ENCODE data around the gene AATK. TPM values are rescaled to one million over a fixed set of nuclear protein-coding genes. Genes with fewer than 3 reads are reported as not detected.

Gene AATK
- total and polyA plus RNA-seq, 3 experiments from 2014 or later: 0.29 to 0.55 TPM; not detected in 1

GRCh38 chr17:81118308-81119221, 47.5 kb downstream of the AATK start:
- DNase-seq: no peak
- H3K9me3 ChIP-seq (ENCODE audit: low read length): no peaks in the 10 kb centered on the region
- peaks cover 0 to 11% (median 0%) of the 10 kb centered on the region in 3 donors for H3K4me1 Mint-ChIP-seq
- H3K27ac ChIP-seq (ENCODE audit: low read depth, low read length): no peak overlapping the region
- no peak overlapping the region for H3K4me3 ChIP-seq (ENCODE audit: low read length)
- peak overlapping the region in 3 of 7 donors; percentile 48 to 67 (median 66) for H3K4me3 Mint-ChIP-seq
- H3K27ac Mint-ChIP-seq: peak overlapping the region in 3 of 8 donors; percentile 50 to 68 (median 59)
- H3K27me3 ChIP-seq (ENCODE audit: insufficient read depth, low read length, poor library complexity, severe bottlenecking): no peaks in the 10 kb centered on the region
- POLR2A ChIA-PET: no interaction called here
- H3K9me3 Mint-ChIP-seq: no peaks in the 10 kb centered on the region
- CTCF ChIA-PET: no interaction called here
- H3K27me3 Mint-ChIP-seq: peaks cover 0 to 4% of the 10 kb centered on the region in 2 donors
- no peaks in the 10 kb centered on the region for H3K4me1 ChIP-seq (ENCODE audit: insufficient read depth, low read length)
- no peaks in the 10 kb centered on the region for H3K36me3 Mint-ChIP-seq
- no peaks in the 10 kb centered on the region for H3K36me3 ChIP-seq (ENCODE audit: insufficient read depth, low read length)

GRCh38 chr17:81117672-81118198, 48.3 kb downstream of the AATK start:
- ChIA-PET POLR2A (no interaction called here), CTCF (no interaction called here)
- Mint-ChIP-seq H3K4me1 (peaks cover 0 to 11% (median 0%) of the 10 kb centered on the region in 3 donors), H3K27ac (no peak overlapping the region), H3K36me3 (no peaks in the 10 kb centered on the region), H3K27me3 (peaks cover 0 to 4% of the 10 kb centered on the region in 2 donors), H3K9me3 (no peaks in the 10 kb centered on the region), H3K4me3 (peak overlapping the region in 1 of 7 donors; percentile 36)
- H3K4me3 ChIP-seq (ENCODE audit: low read length): no peak overlapping the region
- no peaks in the 10 kb centered on the region for H3K4me1 ChIP-seq (ENCODE audit: insufficient read depth, low read length)
- no peak for DNase-seq
- no peak overlapping the region for H3K27ac ChIP-seq (ENCODE audit: low read depth, low read length)
- H3K27me3 ChIP-seq (ENCODE audit: insufficient read depth, low read length, poor library complexity, severe bottlenecking): no peaks in the 10 kb centered on the region
- no peaks in the 10 kb centered on the region for H3K9me3 ChIP-seq (ENCODE audit: low read length)
- H3K36me3 ChIP-seq (ENCODE audit: insufficient read depth, low read length): no peaks in the 10 kb centered on the region

- Mint-ChIP-seq H3K9me3 (no peaks in the 10 kb centered on the region), H3K27me3 (peaks cover under 1 to 4% of the 10 kb centered on the region in 2 donors), H3K27ac (no peak overlapping the region), H3K4me3 (no peak overlapping the region), H3K36me3 (no peaks in the 10 kb centered on the region), H3K4me1 (peaks cover 0 to 11% (median 0%) of the 10 kb centered on the region in 3 donors)
- POLR2A ChIA-PET: no interaction called here
- Histone ChIP-seq H3K27ac (ENCODE audit: low read depth, low read length) (no peak overlapping the region), H3K36me3 (ENCODE audit: insufficient read depth, low read length) (no peaks in the 10 kb centered on the region), H3K4me1 (ENCODE audit: insufficient read depth, low read length) (no peaks in the 10 kb centered on the region), H3K4me3 (ENCODE audit: low read length) (no peak overlapping the region), H3K9me3 (ENCODE audit: low read length) (no peaks in the 10 kb centered on the region), H3K27me3 (ENCODE audit: insufficient read depth, low read length, poor library complexity, severe bottlenecking) (no peaks in the 10 kb centered on the region)
- CTCF ChIA-PET: no interaction called here
- DNase-seq: no peak
These were observed 49.3 kb downstream of the AATK start for GRCh38 chr17:81116704-81117103.

- Histone ChIP-seq H3K27ac (ENCODE audit: low read depth, low read length) (no peak overlapping the region), H3K36me3 (ENCODE audit: insufficient read depth, low read length) (no peaks in the 10 kb centered on the region), H3K9me3 (ENCODE audit: low read length) (no peaks in the 10 kb centered on the region), H3K27me3 (ENCODE audit: insufficient read depth, low read length, poor library complexity, severe bottlenecking) (no peaks in the 10 kb centered on the region), H3K4me1 (ENCODE audit: insufficient read depth, low read length) (no peaks in the 10 kb centered on the region), H3K4me3 (ENCODE audit: low read length) (no peak overlapping the region)
- H3K27ac Mint-ChIP-seq: peak overlapping the region in 1 of 8 donors; percentile 90
- H3K27me3 Mint-ChIP-seq: peaks cover 2 to 4% of the 10 kb centered on the region in 2 donors
- H3K9me3 Mint-ChIP-seq: no peaks in the 10 kb centered on the region
- DNase-seq: no peak
- no peaks in the 10 kb centered on the region for H3K36me3 Mint-ChIP-seq
- ChIA-PET POLR2A (no interaction called here), CTCF (no interaction called here)
- peaks cover 0 to 11% (median 0%) of the 10 kb centered on the region in 3 donors for H3K4me1 Mint-ChIP-seq
- H3K4me3 Mint-ChIP-seq: no peak overlapping the region
These were observed 50.1 kb downstream of the AATK start for GRCh38 chr17:81115749-81116464.

DNA sequence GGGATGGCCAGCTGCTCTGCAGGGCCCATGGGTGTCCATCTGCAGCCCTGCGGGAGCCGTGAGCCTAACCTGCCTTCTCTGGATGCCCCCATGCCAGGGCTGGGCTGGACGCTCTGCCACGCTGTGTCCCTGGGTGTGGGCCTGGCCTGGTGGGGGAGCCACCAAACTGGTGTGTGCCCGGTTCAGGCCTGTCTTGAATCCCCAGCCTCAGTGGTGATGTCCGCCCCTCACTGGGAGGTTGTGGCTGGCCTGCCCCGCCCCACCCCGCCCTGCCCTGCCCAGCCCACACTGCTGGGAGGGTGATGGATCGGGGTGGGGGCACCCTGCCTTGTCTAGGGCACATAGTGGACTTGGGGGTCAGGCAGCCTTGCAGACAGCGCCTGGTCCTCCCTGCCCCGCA, 50.8 kb downstream of the AATK start:
- Mint-ChIP-seq H3K36me3 (no peaks in the 10 kb centered on the region), H3K4me1 (peaks cover 0 to 11% (median 0%) of the 10 kb centered on the region in 3 donors)

DNA sequence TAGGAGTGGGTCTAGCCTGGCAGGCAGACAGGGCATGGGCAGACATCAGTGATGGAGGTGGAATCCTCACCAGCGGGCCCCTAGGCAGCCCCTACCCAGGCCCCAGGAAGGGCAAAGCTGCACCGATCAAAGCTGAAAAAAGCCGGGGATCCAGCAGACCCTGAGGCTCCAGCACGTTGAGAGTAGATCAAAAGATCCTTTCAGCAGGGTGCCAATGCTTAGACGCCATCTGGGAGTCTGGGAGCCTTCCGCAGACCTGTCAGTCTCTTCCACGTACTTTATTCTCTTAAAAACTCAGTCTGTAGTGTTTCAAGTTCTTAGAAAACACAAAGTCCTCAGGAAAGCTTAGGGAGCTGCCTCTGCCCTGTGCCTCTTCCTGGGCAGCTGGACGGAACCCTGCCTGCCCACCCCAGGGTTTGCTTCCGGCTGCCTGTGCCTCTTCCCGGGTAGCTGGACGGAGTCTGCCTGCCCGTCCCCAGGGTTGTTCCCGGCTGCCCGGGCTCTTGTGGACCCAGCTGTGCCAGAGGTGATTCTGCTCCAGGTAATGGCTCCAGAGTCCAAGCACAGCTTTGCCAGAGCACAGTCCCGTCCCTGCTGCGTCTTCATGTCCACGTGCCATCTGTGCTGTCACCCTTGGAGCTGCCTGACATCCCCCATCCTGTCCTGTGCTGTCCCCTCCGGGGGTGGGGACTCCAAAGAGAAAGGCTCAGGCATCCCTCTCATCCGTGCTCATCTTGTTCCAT, 51.5 kb downstream of the AATK start:
- Histone ChIP-seq H3K36me3 (ENCODE audit: insufficient read depth, low read length) (no peaks in the 10 kb centered on the region), H3K9me3 (ENCODE audit: low read length) (no peaks in the 10 kb centered on the region), H3K4me3 (ENCODE audit: low read length) (no peak overlapping the region), H3K27me3 (ENCODE audit: insufficient read depth, low read length, poor library complexity, severe bottlenecking) (no peaks in the 10 kb centered on the region), H3K4me1 (ENCODE audit: insufficient read depth, low read length) (no peaks in the 10 kb centered on the region), H3K27ac (ENCODE audit: low read depth, low read length) (no peak overlapping the region)
- CTCF ChIA-PET: no interaction called here
- no peak overlapping the region for H3K4me3 Mint-ChIP-seq
- H3K4me1 Mint-ChIP-seq: peaks cover 0 to 9% (median 0%) of the 10 kb centered on the region in 3 donors
- POLR2A ChIA-PET: interaction anchor here (0.7 kb wide), 1 partner anchor 75 kb away, joined by 5 read pairs; no protein-coding TSS in a partner anchor
- no peaks in the 10 kb centered on the region for H3K9me3 Mint-ChIP-seq
- no peak for DNase-seq
- no peaks in the 10 kb centered on the region for H3K36me3 Mint-ChIP-seq
- H3K27me3 Mint-ChIP-seq: peaks cover 2 to 4% of the 10 kb centered on the region in 2 donors
- no peak overlapping the region for H3K27ac Mint-ChIP-seq

More for the DNA sequence above, 50.8 kb downstream of the AATK start:
- ChIA-PET CTCF (no interaction called here), POLR2A (no interaction called here)
- H3K36me3 ChIP-seq (ENCODE audit: insufficient read depth, low read length): no peaks in the 10 kb centered on the region
- Mint-ChIP-seq H3K27me3 (peaks cover 2 to 4% of the 10 kb centered on the region in 2 donors), H3K4me3 (no peak overlapping the region), H3K9me3 (no peaks in the 10 kb centered on the region), H3K27ac (no peak overlapping the region)
- H3K27me3 ChIP-seq (ENCODE audit: insufficient read depth, low read length, poor library complexity, severe bottlenecking): no peaks in the 10 kb centered on the region
- no peak for DNase-seq
- no peaks in the 10 kb centered on the region for H3K9me3 ChIP-seq (ENCODE audit: low read length)
- H3K4me1 ChIP-seq (ENCODE audit: insufficient read depth, low read length): no peaks in the 10 kb centered on the region
- no peak overlapping the region for H3K27ac ChIP-seq (ENCODE audit: low read depth, low read length)
- H3K4me3 ChIP-seq (ENCODE audit: low read length): no peak overlapping the region

- no peak for DNase-seq
- CTCF ChIA-PET: no interaction called here
- H3K9me3 Mint-ChIP-seq: no peaks in the 10 kb centered on the region
These were observed 52.8 kb downstream of the AATK start for GRCh38 chr17:81113158-81113724.

More at GRCh38 chr17:81113158-81113724, 52.8 kb downstream of the AATK start:
- Mint-ChIP-seq H3K27ac (no peak overlapping the region), H3K36me3 (no peaks in the 10 kb centered on the region), H3K4me3 (no peak overlapping the region), H3K4me1 (no peaks in the 10 kb centered on the region), H3K27me3 (peaks cover 1 to 2% of the 10 kb centered on the region in 2 donors)
- Histone ChIP-seq H3K36me3 (ENCODE audit: insufficient read depth, low read length) (no peaks in the 10 kb centered on the region), H3K9me3 (ENCODE audit: low read length) (no peaks in the 10 kb centered on the region), H3K27ac (ENCODE audit: low read depth, low read length) (no peak overlapping the region), H3K4me3 (ENCODE audit: low read length) (no peak overlapping the region), H3K4me1 (ENCODE audit: insufficient read depth, low read length) (no peaks in the 10 kb centered on the region), H3K27me3 (ENCODE audit: insufficient read depth, low read length, poor library complexity, severe bottlenecking) (no peaks in the 10 kb centered on the region)
- POLR2A ChIA-PET: no interaction called here

Measured in CD8-positive, alpha-beta memory T cell (primary cell).